Measurements from ENCODE around the gene RAPGEF4. TPM values are rescaled to one million over a fixed set of nuclear protein-coding genes. Genes with fewer than 3 reads are reported as not detected.

Gene RAPGEF4
- total RNA-seq, 1 experiment from 2014 or later, result 0.98 TPM

DNA sequence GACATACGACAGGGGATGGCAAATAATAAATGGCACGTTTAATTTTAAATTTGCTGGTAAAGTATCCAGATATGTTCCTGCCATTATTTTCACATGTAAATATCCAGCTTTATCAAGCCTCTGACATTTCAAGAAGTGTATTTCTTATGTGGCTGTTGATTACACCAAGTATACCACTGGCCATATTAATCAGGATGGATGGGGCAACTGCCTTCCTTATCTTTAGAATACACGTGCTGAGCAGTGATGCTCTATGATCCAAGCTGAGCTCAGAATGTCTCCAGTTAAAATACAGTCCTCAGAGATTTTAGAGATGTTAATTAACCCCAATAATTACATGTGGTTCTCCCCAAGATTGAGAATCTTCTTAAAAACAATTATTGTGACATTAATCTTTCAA is 38.3 kb upstream of the RAPGEF4 start:
- intact Hi-C loops (cut with micrococcal nuclease; ENCODE audit: unreplicated experiment), result no loop called here
- TF ChIP-seq, protein P1, sequence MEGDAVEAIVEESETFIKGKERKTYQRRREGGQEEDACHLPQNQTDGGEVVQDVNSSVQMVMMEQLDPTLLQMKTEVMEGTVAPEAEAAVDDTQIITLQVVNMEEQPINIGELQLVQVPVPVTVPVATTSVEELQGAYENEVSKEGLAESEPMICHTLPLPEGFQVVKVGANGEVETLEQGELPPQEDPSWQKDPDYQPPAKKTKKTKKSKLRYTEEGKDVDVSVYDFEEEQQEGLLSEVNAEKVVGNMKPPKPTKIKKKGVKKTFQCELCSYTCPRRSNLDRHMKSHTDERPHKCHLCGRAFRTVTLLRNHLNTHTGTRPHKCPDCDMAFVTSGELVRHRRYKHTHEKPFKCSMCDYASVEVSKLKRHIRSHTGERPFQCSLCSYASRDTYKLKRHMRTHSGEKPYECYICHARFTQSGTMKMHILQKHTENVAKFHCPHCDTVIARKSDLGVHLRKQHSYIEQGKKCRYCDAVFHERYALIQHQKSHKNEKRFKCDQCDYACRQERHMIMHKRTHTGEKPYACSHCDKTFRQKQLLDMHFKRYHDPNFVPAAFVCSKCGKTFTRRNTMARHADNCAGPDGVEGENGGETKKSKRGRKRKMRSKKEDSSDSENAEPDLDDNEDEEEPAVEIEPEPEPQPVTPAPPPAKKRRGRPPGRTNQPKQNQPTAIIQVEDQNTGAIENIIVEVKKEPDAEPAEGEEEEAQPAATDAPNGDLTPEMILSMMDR (IDR thresholded peaks at IDR 0.05; ENCODE audit: insufficient read depth in 1 of 2, low read depth in 1 of 2, low read length in 1 of 2, severe bottlenecking in 1 of 2, unreplicated experiment in 1 of 2), result no peak
- H3K27ac Mint-ChIP-seq (ENCODE audit: unreplicated experiment), result no peak overlapping the region
- Histone ChIP-seq H3K27me3 (replicated peaks; ENCODE audit: control insufficient read depth, insufficient read depth, low read length) (no peaks in the 10 kb centered on the region), H3K9me3 (no peaks in the 10 kb centered on the region), H3K4me3 (ENCODE audit: low read depth, low read length) (no peak overlapping the region), H3K36me3 (ENCODE audit: control insufficient read depth, insufficient read depth, low read length) (no peaks in the 10 kb centered on the region), H3K4me1 (no peaks in the 10 kb centered on the region)
- POLR2A ChIA-PET, result no interaction called here
- no peaks in the 10 kb centered on the region for H3K36me3 Mint-ChIP-seq (ENCODE audit: insufficient read depth, unreplicated experiment)
- no TSS peak for BruUV-seq (replicated peaks)
- no peak for DNase-seq
- H3K9me3 Mint-ChIP-seq (ENCODE audit: unreplicated experiment), result no peaks in the 10 kb centered on the region
- no peaks in the 10 kb centered on the region for H3K4me1 Mint-ChIP-seq (ENCODE audit: low read depth, unreplicated experiment)
- no peaks in the 10 kb centered on the region for H3K27me3 Mint-ChIP-seq (ENCODE audit: insufficient read depth, unreplicated experiment)
- no peak overlapping the region for H3K4me3 Mint-ChIP-seq (ENCODE audit: unreplicated experiment)
- CTCF ChIA-PET, result no interaction called here

GRCh38 chr2:172698041-172698863 is 37.4 kb upstream of the RAPGEF4 start:
- Mint-ChIP-seq H3K9me3 (ENCODE audit: unreplicated experiment) (no peaks in the 10 kb centered on the region), H3K4me1 (ENCODE audit: low read depth, unreplicated experiment) (no peaks in the 10 kb centered on the region)

DNA sequence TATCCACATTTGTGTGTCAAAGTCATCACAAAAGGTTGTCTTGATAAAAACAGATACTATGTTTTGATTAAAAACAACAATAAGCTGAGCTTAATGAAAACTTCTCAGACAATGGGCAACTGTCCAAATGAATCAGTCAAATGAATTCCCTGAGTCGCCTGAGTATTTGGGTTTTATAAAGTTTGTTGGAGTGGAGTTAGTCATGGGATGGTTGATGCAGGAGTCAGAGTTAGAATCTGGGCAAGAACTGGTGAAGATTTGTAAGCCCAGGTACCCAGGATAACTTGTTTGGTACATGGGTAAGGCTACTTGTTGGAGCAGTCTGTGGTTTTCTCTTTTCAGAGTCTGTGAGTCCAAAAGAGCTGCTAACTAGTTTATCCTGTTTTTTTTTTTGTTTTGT is 34.4 kb upstream of the RAPGEF4 start:
- Histone ChIP-seq H3K4me3 (ENCODE audit: low read depth, low read length) (no peak overlapping the region), H3K27me3 (replicated peaks; ENCODE audit: control insufficient read depth, insufficient read depth, low read length) (no peaks in the 10 kb centered on the region; the same call in 1 of the 2 replicates), H3K9me3 (no peaks in the 10 kb centered on the region), H3K4me1 (no peaks in the 10 kb centered on the region), H3K36me3 (ENCODE audit: control insufficient read depth, insufficient read depth, low read length) (no peaks in the 10 kb centered on the region)
- no peak for DNase-seq
- no peak overlapping the region for H3K27ac Mint-ChIP-seq (ENCODE audit: unreplicated experiment)
- no peaks in the 10 kb centered on the region for H3K36me3 Mint-ChIP-seq (ENCODE audit: insufficient read depth, unreplicated experiment)
- H3K27me3 Mint-ChIP-seq (ENCODE audit: insufficient read depth, unreplicated experiment), result no peaks in the 10 kb centered on the region
- CTCF ChIA-PET, result interaction anchor here (0.8 kb wide), 1 partner anchor 9 kb away, joined by 3 read pairs; no protein-coding TSS in a partner anchor
- no peak overlapping the region for H3K4me3 Mint-ChIP-seq (ENCODE audit: unreplicated experiment)
- H3K4me1 Mint-ChIP-seq (ENCODE audit: low read depth, unreplicated experiment), result no peaks in the 10 kb centered on the region
- POLR2A ChIA-PET, result no interaction called here
- intact Hi-C loops (cut with micrococcal nuclease; ENCODE audit: unreplicated experiment), result no loop called here
- no peaks in the 10 kb centered on the region for H3K9me3 Mint-ChIP-seq (ENCODE audit: unreplicated experiment)
- BruUV-seq (replicated peaks), result no TSS peak
- TF ChIP-seq, protein P1 (IDR thresholded peaks at IDR 0.05; ENCODE audit: insufficient read depth in 1 of 2, low read depth in 1 of 2, low read length in 1 of 2, severe bottlenecking in 1 of 2, unreplicated experiment in 1 of 2), result no peak

More at GRCh38 chr2:172698041-172698863, 37.4 kb upstream of the RAPGEF4 start:
- intact Hi-C loops (cut with micrococcal nuclease; ENCODE audit: unreplicated experiment), result no loop called here
- H3K9me3 ChIP-seq, result no peaks in the 10 kb centered on the region
- no peaks in the 10 kb centered on the region for H3K36me3 ChIP-seq (ENCODE audit: control insufficient read depth, insufficient read depth, low read length)
- DNase-seq, result no peak
- no peaks in the 10 kb centered on the region for H3K27me3 Mint-ChIP-seq (ENCODE audit: insufficient read depth, unreplicated experiment)
- ChIA-PET POLR2A (no interaction called here), CTCF (no interaction called here)
- TF ChIP-seq, protein P1 (IDR thresholded peaks at IDR 0.05; ENCODE audit: insufficient read depth in 1 of 2, low read depth in 1 of 2, low read length in 1 of 2, severe bottlenecking in 1 of 2, unreplicated experiment in 1 of 2), result no peak
- no TSS peak for BruUV-seq (replicated peaks)
- H3K27ac Mint-ChIP-seq (ENCODE audit: unreplicated experiment), result no peak overlapping the region
- no peak overlapping the region for H3K4me3 Mint-ChIP-seq (ENCODE audit: unreplicated experiment)
- no peak overlapping the region for H3K4me3 ChIP-seq (ENCODE audit: low read depth, low read length)
- H3K36me3 Mint-ChIP-seq (ENCODE audit: insufficient read depth, unreplicated experiment), result no peaks in the 10 kb centered on the region
- H3K4me1 ChIP-seq, result no peaks in the 10 kb centered on the region
- H3K27me3 ChIP-seq (replicated peaks; ENCODE audit: control insufficient read depth, insufficient read depth, low read length), result no peaks in the 10 kb centered on the region; the same call in 1 of the 2 replicates
